Thoracic aorta (tissue), 2 donors: ENCODE results near the gene NRAS. TPM values are rescaled to one million over a fixed set of nuclear protein-coding genes. Genes with fewer than 3 reads are reported as not detected.

ENCODE experiments used
- ATAC-seq: fragments of 150-250 bp; one replicate; pipeline ENCODE4 v1.8.0; 2017; ENCODE audit warnings: low read depth; ENCODE audit not compliant: insufficient number of reproducible peaks, low FRiP score
- DNase-seq: peaks from one replicate; pipeline ENCODE4 v3.0.0-alpha.2; 2020; ENCODE audit warnings: low spot score
- H3K27ac ChIP-seq, 2 donors: fragments of 200-600 bp; sonication (generic); 1 replicate in 1 of 2; 2 replicates in 1 of 2; pipeline ENCODE4 v1.5.1; 2016; ENCODE audit warnings: mild to moderate bottlenecking in 2 of 2, moderate library complexity in 2 of 2
- H3K27me3 ChIP-seq: fragments of 200-600 bp; sonication (generic); replicated peaks from 2 replicates; pipeline ENCODE4 v1.6.0; 2016; ENCODE audit warnings: mild to moderate bottlenecking; ENCODE audit not compliant: insufficient read depth
- H3K36me3 ChIP-seq: fragments of 200-600 bp; sonication (generic); one replicate; pipeline ENCODE4 v1.5.1; 2016
- H3K4me1 ChIP-seq, 2 donors: fragments of 200-600 bp; sonication (generic); 1 replicate in 1 of 2; 2 replicates in 1 of 2; pipeline versions ENCODE4 v1.5.1 to v1.6.0; 2016; ENCODE audit warnings: low read depth in 2 of 2, mild to moderate bottlenecking in 1 of 2; ENCODE audit not compliant: control insufficient read depth in 1 of 2
- H3K4me3 ChIP-seq: fragments of 200-600 bp; sonication (generic); 2 replicates; pipeline ENCODE4 v1.5.1; 2016; ENCODE audit warnings: mild to moderate bottlenecking
- H3K9me3 ChIP-seq: fragments of 200-600 bp; sonication (generic); 2 replicates; pipeline ENCODE4 v1.5.1; 2016
- total RNA-seq, 2 donors: library from RNA; depleted of rRNA; stranded (reverse); fragments of >200 nt; gene quantifications; one replicate each; pipeline versions ENCODE4 v1.1.0 to v1.2.3, GENCODE V29; 2016
- TF ChIP-seq, protein P1 (sequence below): fragments of 200-600 bp; sonication (generic); IDR thresholded peaks from one replicate; pipeline ENCODE4 v1.5.1; 2019; ENCODE audit warnings: antibody characterized with exemption

Gene NRAS
- total RNA-seq, 2 donors from 2014 or later: 11.4 to 24.8 TPM

DNA sequence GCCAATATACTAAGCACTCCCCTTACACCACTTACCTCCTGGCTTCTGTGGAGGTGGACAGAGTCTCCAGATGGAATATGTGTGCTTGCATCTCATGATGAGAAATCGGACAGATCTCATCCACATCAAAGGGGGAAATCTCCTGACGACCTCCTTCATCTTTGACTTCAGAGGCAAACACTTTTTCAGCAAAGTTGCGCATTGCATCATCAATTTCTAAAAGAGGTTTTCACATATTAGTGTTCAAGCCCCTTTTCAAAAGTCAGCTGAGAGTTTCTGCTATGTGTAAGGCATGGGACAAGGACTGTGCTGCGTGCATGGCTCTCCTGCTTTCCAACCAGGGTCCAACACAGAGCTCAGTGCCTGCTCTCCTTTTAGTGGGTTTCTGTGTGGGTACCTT lies 28.0 kb downstream of the NRAS start:
- Histone ChIP-seq H3K9me3 (no peaks in the 10 kb centered on the region), H3K4me3 (no peak overlapping the region), H3K4me1 (no peaks in the 10 kb centered on the region), H3K36me3 (no peaks in the 10 kb centered on the region), H3K27me3 (no peaks in the 10 kb centered on the region), H3K27ac (no peak overlapping the region)
- no peak for DNase-seq
- ATAC-seq: no peak
- TF ChIP-seq, protein P1, sequence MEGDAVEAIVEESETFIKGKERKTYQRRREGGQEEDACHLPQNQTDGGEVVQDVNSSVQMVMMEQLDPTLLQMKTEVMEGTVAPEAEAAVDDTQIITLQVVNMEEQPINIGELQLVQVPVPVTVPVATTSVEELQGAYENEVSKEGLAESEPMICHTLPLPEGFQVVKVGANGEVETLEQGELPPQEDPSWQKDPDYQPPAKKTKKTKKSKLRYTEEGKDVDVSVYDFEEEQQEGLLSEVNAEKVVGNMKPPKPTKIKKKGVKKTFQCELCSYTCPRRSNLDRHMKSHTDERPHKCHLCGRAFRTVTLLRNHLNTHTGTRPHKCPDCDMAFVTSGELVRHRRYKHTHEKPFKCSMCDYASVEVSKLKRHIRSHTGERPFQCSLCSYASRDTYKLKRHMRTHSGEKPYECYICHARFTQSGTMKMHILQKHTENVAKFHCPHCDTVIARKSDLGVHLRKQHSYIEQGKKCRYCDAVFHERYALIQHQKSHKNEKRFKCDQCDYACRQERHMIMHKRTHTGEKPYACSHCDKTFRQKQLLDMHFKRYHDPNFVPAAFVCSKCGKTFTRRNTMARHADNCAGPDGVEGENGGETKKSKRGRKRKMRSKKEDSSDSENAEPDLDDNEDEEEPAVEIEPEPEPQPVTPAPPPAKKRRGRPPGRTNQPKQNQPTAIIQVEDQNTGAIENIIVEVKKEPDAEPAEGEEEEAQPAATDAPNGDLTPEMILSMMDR: no peak

DNA sequence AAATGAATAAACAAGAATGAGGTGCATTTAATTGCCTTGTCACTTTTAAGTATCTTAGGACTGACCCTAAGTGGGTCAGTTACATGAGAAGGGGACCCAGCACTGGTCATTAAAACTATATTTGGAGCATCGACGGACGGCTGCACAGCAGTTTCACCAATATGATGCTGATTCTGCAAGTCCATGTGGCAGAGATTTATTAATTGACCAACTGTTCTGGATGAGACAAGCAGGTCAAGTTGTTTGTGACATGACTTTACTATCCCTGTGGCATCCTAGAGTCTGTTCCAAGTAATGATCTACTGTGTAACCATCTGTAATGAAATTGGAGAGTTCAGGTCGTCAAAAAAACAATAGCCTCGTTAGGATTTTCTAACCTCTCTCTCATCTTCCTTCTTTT lies 30.7 kb downstream of the NRAS start:
- no peaks in the 10 kb centered on the region for H3K27me3 ChIP-seq
- no peak overlapping the region for H3K27ac ChIP-seq
- H3K4me1 ChIP-seq: no peaks in the 10 kb centered on the region
- DNase-seq: no peak
- no peak overlapping the region for H3K4me3 ChIP-seq
- ATAC-seq: no peak
- TF ChIP-seq, protein P1: no peak
- no peaks in the 10 kb centered on the region for H3K36me3 ChIP-seq
- H3K9me3 ChIP-seq: no peaks in the 10 kb centered on the region

DNA sequence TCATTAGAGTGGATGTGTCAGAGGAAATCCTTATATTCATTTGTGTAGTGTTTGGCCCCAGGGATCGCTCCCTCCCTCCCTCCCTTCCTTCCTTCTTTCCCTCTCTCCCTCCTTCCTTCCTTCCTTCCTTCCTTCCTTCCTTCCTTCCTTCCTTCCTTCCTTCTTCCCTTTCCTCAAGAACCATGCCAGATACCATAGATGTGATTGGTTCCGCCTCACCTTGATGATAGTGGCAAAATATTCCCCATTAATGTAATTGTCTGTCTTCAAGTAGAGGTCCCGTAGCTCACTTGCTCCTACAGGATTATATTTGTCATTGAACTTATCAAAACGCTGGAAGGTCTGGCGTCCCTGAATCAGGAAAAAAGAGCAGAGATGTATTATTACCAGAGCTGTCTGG lies 38.9 kb downstream of the NRAS start:
- TF ChIP-seq, protein P1: no peak
- Histone ChIP-seq H3K4me1 (no peaks in the 10 kb centered on the region), H3K27me3 (no peaks in the 10 kb centered on the region), H3K9me3 (no peaks in the 10 kb centered on the region), H3K27ac (no peak overlapping the region), H3K36me3 (no peaks in the 10 kb centered on the region), H3K4me3 (no peak overlapping the region)
- no peak for DNase-seq
- ATAC-seq: no peak

DNA sequence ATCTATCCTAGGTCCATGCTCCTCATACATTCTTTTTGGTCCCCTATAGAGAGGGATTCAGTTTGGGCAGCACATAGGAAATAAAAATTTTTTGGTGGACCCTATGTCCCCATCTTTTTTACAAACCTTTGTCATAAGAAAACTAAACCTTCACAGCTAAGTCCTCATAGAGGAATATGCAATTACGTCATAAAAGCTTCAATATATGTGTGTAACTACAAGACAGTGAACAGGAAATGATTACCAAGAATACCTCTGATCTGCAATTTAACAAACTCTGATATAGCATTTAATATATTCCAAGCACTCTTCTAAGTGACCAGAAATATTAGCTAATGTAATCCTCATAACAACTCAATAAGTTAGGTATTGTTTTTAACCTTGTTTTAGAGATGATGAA lies 40.5 kb downstream of the NRAS start:
- ATAC-seq (no peak), DNase-seq (no peak)
- Histone ChIP-seq H3K4me1 (no peaks in the 10 kb centered on the region), H3K9me3 (no peaks in the 10 kb centered on the region), H3K27me3 (no peaks in the 10 kb centered on the region), H3K36me3 (no peaks in the 10 kb centered on the region), H3K27ac (no peak overlapping the region), H3K4me3 (no peak overlapping the region)
- TF ChIP-seq, protein P1: no peak

DNA sequence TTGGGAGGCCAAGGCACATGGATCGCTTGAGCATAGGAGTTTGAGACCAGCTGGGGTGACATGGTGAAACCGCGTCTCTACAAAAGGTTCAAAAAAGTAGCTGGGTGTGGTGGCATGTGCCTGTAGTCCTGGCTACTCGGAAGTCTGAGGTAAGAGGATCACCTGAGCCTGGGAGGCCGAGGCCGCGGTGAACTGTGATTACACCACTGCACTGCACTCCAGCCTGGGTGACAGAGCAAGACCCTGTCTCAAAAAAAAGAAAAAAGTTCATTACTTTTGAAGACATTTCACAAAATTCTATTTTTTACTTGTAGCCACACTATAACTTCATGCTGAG lies 44.7 kb downstream of the NRAS start:
- Histone ChIP-seq H3K36me3 (no peaks in the 10 kb centered on the region), H3K27ac (no peak overlapping the region), H3K27me3 (no peaks in the 10 kb centered on the region), H3K4me3 (no peak overlapping the region), H3K4me1 (no peaks in the 10 kb centered on the region), H3K9me3 (no peaks in the 10 kb centered on the region)
- no peak for ATAC-seq
- TF ChIP-seq, protein P1: no peak
- no peak for DNase-seq
